ENCODE measurements around the gene COPS7A.

COPS7A gene

GRCh38 chr12:6773590-6774351 is 49.9 kb downstream of the COPS7A start:
- no peak overlapping the region for H3K4me2 ChIP-seq (ENCODE audit: insufficient read depth, low read length)

GRCh38 chr12:6774499-6775062 is 50.7 kb downstream of the COPS7A start:
- ATAC-seq (ENCODE audit: insufficient read depth, low read depth) (no peak), DNase-seq (no peak)
- Histone ChIP-seq H3K27me3 (ENCODE audit: insufficient read depth, low read length, poor library complexity) (peaks cover 2% of the 10 kb centered on the region), H3K27ac (ENCODE audit: low read length) (no peak overlapping the region), H3K4me3 (ENCODE audit: low read depth in 1 of 2, low read length in 2 of 2) (no peak overlapping the region), H2AFZ (ENCODE audit: low read depth, low read length) (no peak overlapping the region), H3K36me3 (ENCODE audit: insufficient read depth, low read length) (no peaks in the 10 kb centered on the region), H4K20me1 (ENCODE audit: insufficient read depth, low read length) (no peaks in the 10 kb centered on the region), H3K4me2 (ENCODE audit: insufficient read depth, low read length) (no peak overlapping the region), H3K4me1 (ENCODE audit: insufficient read depth, low read length) (peaks cover 11% of the 10 kb centered on the region), H3K79me2 (ENCODE audit: insufficient read depth, low read length) (no peaks in the 10 kb centered on the region), H3K9ac (ENCODE audit: low read depth, low read length) (no peak overlapping the region), H3K9me3 (ENCODE audit: insufficient read depth, low read length, severe bottlenecking) (no peaks in the 10 kb centered on the region)
- TF ChIP-seq EZH2 (IDR thresholded peaks at IDR 0.05; ENCODE audit: borderline replicate concordance, low read depth, low read length, severe bottlenecking): no peak
- TF ChIP-seq, protein P1, sequence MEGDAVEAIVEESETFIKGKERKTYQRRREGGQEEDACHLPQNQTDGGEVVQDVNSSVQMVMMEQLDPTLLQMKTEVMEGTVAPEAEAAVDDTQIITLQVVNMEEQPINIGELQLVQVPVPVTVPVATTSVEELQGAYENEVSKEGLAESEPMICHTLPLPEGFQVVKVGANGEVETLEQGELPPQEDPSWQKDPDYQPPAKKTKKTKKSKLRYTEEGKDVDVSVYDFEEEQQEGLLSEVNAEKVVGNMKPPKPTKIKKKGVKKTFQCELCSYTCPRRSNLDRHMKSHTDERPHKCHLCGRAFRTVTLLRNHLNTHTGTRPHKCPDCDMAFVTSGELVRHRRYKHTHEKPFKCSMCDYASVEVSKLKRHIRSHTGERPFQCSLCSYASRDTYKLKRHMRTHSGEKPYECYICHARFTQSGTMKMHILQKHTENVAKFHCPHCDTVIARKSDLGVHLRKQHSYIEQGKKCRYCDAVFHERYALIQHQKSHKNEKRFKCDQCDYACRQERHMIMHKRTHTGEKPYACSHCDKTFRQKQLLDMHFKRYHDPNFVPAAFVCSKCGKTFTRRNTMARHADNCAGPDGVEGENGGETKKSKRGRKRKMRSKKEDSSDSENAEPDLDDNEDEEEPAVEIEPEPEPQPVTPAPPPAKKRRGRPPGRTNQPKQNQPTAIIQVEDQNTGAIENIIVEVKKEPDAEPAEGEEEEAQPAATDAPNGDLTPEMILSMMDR (IDR thresholded peaks at IDR 0.05; ENCODE audit: borderline replicate concordance, extremely low read depth, low read length, poor library complexity, severe bottlenecking): no peak

More at GRCh38 chr12:6773590-6774351, 49.9 kb downstream of the COPS7A start:
- H2AFZ ChIP-seq (ENCODE audit: low read depth, low read length): no peak overlapping the region
- H3K9me3 ChIP-seq (ENCODE audit: insufficient read depth, low read length, severe bottlenecking): no peaks in the 10 kb centered on the region
- H3K4me1 ChIP-seq (ENCODE audit: insufficient read depth, low read length): peaks cover 7% of the 10 kb centered on the region
- no peaks in the 10 kb centered on the region for H3K36me3 ChIP-seq (ENCODE audit: insufficient read depth, low read length)
- peaks cover 7% of the 10 kb centered on the region for H3K27me3 ChIP-seq (ENCODE audit: insufficient read depth, low read length, poor library complexity)
- no peaks in the 10 kb centered on the region for H3K79me2 ChIP-seq (ENCODE audit: insufficient read depth, low read length)
- no peak overlapping the region for H3K27ac ChIP-seq (ENCODE audit: low read length)
- no peaks in the 10 kb centered on the region for H4K20me1 ChIP-seq (ENCODE audit: insufficient read depth, low read length)
- H3K4me3 ChIP-seq (ENCODE audit: low read depth in 1 of 2, low read length in 2 of 2): no peak overlapping the region
- no peak for DNase-seq
- no peak for TF ChIP-seq EZH2 (IDR thresholded peaks at IDR 0.05; ENCODE audit: borderline replicate concordance, low read depth, low read length, severe bottlenecking)
- TF ChIP-seq, protein P1 (IDR thresholded peaks at IDR 0.05; ENCODE audit: borderline replicate concordance, extremely low read depth, low read length, poor library complexity, severe bottlenecking): no peak
- no peak overlapping the region for H3K9ac ChIP-seq (ENCODE audit: low read depth, low read length)
- ATAC-seq (ENCODE audit: insufficient read depth, low read depth): no peak

- peaks cover 2% of the 10 kb centered on the region for H3K27me3 ChIP-seq (ENCODE audit: insufficient read depth, low read length, poor library complexity)
- H3K79me2 ChIP-seq (ENCODE audit: insufficient read depth, low read length): no peaks in the 10 kb centered on the region
- DNase-seq: no peak
- no peak overlapping the region for H3K27ac ChIP-seq (ENCODE audit: low read length)
- H3K9ac ChIP-seq (ENCODE audit: low read depth, low read length): no peak overlapping the region
- peaks cover 11% of the 10 kb centered on the region for H3K4me1 ChIP-seq (ENCODE audit: insufficient read depth, low read length)
- H3K36me3 ChIP-seq (ENCODE audit: insufficient read depth, low read length): no peaks in the 10 kb centered on the region
- no peak for ATAC-seq (ENCODE audit: insufficient read depth, low read depth)
- no peak overlapping the region for H3K4me2 ChIP-seq (ENCODE audit: insufficient read depth, low read length)
- no peaks in the 10 kb centered on the region for H3K9me3 ChIP-seq (ENCODE audit: insufficient read depth, low read length, severe bottlenecking)
- no peaks in the 10 kb centered on the region for H4K20me1 ChIP-seq (ENCODE audit: insufficient read depth, low read length)
- TF ChIP-seq, protein P1 (IDR thresholded peaks at IDR 0.05; ENCODE audit: borderline replicate concordance, extremely low read depth, low read length, poor library complexity, severe bottlenecking): no peak
- TF ChIP-seq EZH2 (IDR thresholded peaks at IDR 0.05; ENCODE audit: borderline replicate concordance, low read depth, low read length, severe bottlenecking): no peak
- no peak overlapping the region for H2AFZ ChIP-seq (ENCODE audit: low read depth, low read length)
- H3K4me3 ChIP-seq (ENCODE audit: low read depth in 1 of 2, low read length in 2 of 2): no peak overlapping the region
These were observed 51.6 kb downstream of the COPS7A start for GRCh38 chr12:6775185-6776174.

Data from DND-41 (cell line).